22Rv1 (cell line): ENCODE results near the gene CAPN2.

Experiments used
- H3K27ac ChIP-seq: fragments of 450-650 bp; 2 replicates; pipeline ENCODE4 v1.5.1; 2017
- CTCF ChIP-seq: fragments of 450-650 bp; IDR thresholded peaks from 2 replicates; pipeline ENCODE4 v1.5.1; 2017; ENCODE audit warnings: mild to moderate bottlenecking
- ZFX ChIP-seq: fragments of 450-650 bp; IDR thresholded peaks from 2 replicates; pipeline ENCODE4 v1.6.1; 2017; ENCODE audit warnings: antibody characterized with exemption, borderline replicate concordance

The CAPN2 gene

GRCh38 chr1:223747838-223748335, 35.5 kb downstream of the CAPN2 start:
- no peak overlapping the region for H3K27ac ChIP-seq
- no peak for TF ChIP-seq CTCF

GRCh38 chr1:223748405-223748772, 36.0 kb downstream of the CAPN2 start:
- H3K27ac ChIP-seq, result no peak overlapping the region
- TF ChIP-seq CTCF (no peak), ZFX (no peak)

GRCh38 chr1:223748773-223749733, 36.7 kb downstream of the CAPN2 start:
- peak; percentile 100 for TF ChIP-seq CTCF
- no peak for TF ChIP-seq ZFX
- H3K27ac ChIP-seq, result no peak overlapping the region

GRCh38 chr1:223750730-223751570, 38.6 kb downstream of the CAPN2 start:
- TF ChIP-seq CTCF, result no peak
- no peak for TF ChIP-seq ZFX
- H3K27ac ChIP-seq, result no peak overlapping the region

GRCh38 chr1:223751696-223752095, 39.4 kb downstream of the CAPN2 start:
- no peak overlapping the region for H3K27ac ChIP-seq
- TF ChIP-seq CTCF, result no peak
- no peak for TF ChIP-seq ZFX

GRCh38 chr1:223752721-223753515, 40.6 kb downstream of the CAPN2 start:
- TF ChIP-seq ZFX (no peak), CTCF (no peak)
- H3K27ac ChIP-seq, result no peak overlapping the region
